Mucosa of gallbladder (tissue), 1 donor: ENCODE data around the gene C14orf93. TPM values are rescaled to one million over a fixed set of nuclear protein-coding genes. Genes with fewer than 3 reads are reported as not detected.
A peak's percentile ranks its signal among the peaks of the same experiment; 100 is the strongest.

ENCODE experiments used
- DNase-seq: peaks from one replicate; pipeline ENCODE4 v3.0.0-alpha.2; 2020; ENCODE audit warnings: low spot score
- total RNA-seq: library from RNA; stranded (reverse); gene quantifications from one replicate; pipeline ENCODE4 v1.2.1, GENCODE V29; 2021
- donor health status: DM: no; HTN: no; CAD: no.

The C14orf93 gene
- 13.9 TPM for total RNA-seq

DNA sequence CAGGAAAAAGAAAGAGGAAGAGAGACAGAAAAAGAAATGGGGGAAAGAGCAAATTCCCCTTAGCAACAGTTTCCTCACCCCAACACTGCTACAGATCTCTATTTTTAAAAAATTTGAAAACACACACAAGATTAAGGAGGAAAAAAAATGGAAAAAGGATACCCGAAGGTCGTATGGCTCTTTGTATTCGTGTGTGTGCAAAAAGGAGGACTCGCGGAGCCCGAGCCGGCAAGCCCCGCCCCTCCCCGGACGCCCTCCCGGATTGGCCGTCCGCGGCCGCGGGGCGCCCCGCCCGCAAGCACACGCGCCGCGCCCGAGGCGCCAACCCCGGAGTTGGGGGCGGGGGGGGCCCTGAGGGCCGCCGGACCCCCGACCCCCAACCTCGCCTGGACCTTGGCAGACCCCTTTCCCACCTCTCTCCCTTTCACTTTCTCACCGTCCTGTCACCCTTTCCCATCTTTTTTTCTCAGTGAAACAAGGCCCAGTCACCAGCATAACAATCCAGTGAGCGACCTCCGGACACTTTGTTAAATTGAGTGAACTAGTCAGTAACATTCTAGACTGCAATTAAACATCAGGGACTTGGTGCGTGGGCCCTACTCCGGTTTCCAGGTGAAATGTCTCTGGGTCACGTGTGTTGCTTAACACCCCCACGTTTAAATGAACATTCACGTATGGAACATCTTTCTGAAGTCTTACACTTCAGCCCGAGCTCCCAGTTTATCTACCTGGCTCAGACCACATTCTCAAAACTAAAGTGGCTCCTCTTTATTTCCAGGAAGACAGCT is at the start of gene C14orf93:
Gene C14orf93 (minus strand): TSS at position 205 of the 788 bp plus-strand sequence. CDS start 11,120 bp downstream, outside the sequence.
- peak; percentile 83 for DNase-seq

DNA sequence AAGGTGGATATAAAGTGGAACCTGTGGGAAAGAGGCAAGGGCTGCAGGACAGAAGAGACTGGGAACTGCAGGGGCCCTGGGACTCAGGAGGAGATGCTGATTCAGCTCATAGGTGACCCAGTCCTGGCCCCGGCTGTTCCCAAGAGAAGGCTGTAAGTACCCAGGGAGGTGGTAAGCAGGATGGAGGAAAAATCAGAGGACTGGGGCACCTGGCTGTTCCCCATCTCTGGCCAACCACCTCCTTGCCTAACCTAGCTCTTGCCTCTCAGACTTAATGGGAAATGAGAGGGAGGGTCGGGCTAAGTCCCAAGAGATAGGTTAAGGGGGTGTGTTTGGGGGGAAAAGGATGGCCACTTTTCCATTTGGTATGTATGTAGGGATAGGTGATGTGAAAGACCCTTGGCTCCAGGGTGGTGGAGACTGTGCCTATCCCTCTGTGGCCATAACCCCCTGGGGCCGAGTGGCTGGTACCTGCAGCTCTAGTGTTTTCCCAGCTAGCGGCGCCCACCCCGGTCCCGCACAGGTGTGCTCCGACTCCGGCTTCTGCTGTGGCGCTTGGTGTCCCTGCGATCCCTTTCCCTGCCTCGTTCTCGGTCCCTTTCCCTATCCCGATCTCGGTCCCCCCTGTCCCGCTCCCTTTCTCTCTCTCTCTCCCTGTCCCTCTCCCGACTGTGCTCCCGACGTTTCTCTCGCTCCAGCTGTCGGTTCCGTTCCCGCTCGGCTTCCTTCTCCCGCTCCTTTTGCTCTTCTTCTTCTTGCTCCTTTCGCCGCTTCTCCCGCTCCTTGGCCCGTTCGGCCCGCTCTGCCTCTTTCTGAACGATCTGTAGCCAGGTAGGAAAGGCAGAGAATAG is 48.9 kb upstream of the C14orf93 start:
- no peak for DNase-seq

DNA sequence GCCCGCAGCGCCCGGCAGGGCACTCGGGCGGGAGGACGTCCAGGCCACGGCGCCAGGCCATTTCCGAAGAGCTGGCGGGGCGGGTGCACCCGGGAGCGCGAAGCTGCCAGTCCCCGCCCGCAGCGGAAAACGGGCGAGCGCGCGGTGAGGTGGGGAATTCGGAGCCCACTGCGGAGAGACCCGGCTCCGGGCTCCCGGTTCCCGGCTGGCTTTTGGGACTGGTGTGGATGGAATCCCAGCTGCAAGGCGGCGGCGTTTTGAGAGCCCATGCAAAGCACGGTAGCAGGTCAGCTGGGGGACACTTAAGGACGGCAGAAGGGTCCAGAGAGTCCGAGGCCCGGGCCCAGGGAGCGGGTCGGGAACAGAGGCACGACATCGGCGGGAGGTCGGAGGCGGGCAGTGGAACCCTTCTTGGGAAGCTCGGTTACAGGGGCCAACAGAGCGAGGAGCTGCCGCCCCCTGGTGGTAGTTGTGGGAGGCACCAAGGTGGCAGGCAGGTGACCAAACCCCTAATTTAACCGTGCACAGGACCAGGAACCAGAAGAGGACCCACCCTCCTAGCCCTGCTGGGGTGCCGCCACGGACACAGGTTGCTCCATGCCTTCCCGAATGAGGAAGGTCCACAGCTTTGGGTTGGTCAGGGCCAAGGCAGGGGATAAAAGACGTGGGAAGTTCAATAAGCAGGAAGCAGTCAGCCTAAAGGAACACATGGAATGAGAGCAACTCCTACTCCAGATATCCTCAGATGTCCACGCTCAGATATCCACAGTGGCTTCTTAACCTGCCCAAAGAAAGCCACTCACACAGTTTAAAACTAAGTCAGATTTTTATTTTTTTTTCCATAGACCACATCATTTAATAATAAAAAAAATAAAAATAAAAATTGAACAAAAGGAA is 48.1 kb upstream of the C14orf93 start:
- DNase-seq = peak; percentile 90

DNA sequence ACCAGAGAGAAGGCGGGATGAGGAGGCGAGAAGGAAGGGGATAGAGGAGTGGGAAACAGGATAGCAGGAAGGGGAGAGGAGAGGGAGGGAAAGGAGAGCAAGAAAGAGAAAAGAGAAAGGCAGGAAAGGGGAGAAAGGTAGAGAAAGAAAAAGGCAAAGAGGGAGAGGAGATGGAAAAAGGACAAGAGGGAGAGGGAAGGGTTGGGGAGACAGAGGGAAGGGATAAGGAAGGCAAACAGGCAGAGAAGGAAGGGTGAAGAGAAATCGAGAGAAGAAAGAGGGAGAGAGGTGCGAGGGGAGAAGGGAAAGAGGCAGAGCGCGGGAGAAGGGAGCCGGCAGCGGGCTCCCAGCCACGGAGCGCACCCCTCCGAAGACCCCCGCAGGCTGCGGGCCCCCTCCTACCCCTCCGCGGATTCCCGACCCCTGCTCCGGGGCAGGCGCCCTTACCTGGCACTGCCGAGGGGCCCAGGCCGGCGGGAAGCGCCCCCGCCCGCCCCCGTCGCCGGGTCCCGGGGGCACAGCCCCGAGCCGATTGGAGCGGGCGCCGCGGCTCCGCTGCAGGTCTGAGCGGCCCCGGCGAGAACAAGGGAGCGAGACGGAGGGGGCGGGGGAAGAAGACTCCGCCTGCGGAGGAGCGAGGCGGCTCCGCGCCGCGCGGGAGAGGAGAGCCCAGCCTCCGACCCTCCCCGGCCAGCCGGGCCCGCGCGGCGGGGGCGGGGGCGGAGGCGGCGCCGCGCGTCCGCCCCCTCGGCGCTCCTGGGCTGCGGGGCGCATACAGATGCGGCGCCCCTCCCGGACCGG is 47.2 kb upstream of the C14orf93 start, which contains the start of gene CDH24:
Gene CDH24 (minus strand): TSS at position 565 of the 801 bp plus-strand sequence. CDS start 1,787 bp downstream, outside the sequence.
- peak; percentile 74 for DNase-seq

DNA sequence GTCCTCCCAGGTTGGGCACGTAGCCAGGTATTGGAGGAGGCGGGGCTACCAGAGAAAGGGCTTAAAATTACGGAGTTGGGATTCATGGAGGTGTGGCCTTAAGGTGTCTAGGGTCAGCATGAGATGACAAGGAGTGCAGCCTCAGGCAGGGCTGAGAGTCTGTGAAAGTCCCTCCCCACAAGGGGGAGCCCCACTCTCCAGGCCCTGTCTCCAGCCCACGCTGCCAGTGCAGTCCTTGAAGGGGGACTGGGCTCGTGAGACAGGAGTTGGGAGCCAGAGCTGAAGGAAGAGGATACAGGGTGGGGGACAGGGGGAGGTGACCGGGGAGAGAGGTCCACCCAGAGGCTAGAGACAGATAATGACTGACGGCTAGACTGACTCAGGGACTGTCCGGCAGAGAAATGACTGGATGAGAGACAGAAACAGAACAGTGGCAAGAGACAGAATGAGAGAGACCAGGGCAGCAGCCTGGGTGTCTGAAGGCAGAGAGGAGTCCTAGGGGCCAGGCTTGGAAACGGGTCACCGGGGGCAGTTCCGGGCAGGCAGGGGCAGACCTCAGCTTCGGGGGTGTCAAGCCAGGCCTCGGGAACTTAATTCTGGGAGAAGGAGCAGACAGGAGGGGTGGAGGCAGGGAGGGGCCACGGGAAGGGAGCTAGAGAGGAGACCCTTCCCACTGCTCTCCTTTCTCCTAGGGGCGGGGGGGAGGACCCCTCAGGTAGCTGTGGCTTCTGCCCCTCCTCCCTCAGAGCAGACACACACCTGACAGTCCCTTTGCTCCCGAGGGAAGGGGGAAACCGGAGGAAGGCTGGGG is 46.4 kb upstream of the C14orf93 start:
- DNase-seq = peak; percentile 61

DNA sequence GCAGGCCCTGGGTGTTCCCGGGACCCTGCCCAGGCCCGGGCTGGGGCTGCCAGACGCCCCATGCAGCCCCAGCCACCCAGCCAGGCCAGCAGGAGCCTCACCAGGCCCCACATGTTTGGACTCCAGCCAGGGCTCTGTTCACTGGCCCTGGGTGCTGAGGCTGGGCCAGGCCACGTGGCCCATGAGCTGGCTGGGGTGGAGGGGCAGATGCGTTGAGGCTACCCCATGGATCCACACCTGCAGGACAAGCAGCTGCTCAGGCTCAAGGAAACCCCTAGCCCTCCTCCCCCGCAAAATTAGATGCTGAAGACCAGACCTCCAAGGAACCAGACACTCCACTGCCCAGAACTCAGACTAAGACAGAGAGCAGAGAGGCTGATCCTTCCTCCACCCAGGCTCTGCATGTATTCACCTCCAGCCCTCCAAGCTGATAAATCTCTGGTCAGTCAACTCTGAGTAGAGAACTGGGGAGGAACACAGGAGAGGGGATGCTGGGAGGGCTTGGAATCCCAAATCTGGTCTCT is 45.7 kb upstream of the C14orf93 start:
- no peak for DNase-seq

GRCh38 chr14:23055147-23055550 is 45.2 kb upstream of the C14orf93 start:
- no peak for DNase-seq

GRCh38 chr14:23054000-23054811 is 44.3 kb upstream of the C14orf93 start:
- DNase-seq = no peak

DNA sequence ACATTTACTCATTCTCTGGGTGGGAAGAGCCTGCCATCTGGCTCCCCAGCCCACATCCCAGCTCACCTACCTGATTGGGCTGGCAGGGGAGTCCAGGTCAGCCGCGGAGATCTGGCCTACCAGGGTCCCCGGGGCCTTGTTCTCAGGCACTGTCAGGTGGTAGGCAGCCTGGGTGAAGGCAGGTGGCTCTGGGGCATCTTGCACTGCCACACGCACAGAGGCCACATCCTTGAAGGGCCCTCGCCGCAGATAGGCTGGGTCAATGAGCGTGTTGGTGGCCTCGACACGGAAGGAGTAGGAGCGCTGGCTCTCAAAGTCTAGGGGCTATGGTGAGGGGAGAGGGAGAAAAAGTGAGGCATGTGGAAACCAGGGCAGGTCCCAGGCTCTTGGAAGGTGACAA is 43.5 kb upstream of the C14orf93 start:
- no peak for DNase-seq

DNA sequence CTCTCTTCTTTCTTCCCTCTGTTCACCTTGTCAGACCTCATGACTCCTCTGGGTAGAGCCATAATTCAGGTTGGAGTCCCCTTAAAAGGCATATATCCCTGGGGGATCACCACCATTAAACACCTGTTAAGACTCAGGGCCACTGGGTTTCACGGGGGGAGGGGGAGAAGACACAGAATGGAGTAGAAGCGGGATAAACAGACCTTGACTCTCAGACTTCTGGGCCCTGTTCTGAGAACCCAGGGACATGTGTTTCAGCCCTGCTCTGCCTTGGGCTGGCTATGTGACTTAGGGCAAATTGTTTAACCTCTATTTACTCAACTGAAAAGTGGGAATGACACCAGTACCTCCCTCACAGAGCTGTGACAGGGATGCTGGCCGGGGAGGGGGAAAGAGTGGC is 42.7 kb upstream of the C14orf93 start:
- DNase-seq = no peak

GRCh38 chr14:23052182-23052623 is 42.3 kb upstream of the C14orf93 start:
- DNase-seq = no peak

DNA sequence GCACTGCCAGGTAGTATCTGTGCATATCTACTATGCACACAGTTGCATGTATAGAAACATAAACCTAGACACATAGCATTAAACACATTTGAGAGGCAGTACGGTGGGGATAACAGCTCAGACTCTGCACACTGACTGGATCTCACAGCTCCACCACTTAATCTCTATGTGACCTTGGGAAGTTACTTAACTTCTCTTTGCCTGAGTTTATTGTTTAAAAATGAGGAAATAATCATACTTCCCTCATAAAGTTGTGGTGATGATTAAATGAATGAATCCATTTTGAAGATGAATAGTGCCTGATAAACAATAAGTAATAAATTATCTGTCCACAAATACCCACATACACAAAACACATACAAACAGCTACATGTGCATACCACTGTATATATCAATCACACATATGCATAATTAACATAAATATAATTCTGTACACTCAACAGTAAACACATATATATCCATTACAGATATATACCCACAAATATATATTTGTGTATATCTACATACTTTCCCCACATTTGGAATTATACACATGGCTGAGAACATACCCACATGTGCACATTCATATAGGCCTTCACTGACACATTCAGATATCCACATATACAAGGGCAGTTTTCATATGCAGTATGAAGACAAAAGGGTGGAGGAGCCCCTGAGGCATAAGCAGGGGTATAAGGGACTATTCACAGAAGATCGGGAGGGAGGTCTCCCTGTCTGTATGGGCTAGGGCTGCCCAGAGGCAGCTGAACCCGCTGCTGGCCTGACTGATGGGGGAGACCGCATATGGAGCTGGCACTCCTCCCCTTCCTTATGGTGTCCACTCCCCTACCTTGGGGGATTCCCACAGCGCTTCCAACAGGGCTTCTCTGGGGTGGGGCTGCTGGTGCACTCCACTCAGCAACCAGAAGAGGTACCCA is 41.5 kb upstream of the C14orf93 start:
- DNase-seq = no peak

- no peak for DNase-seq
Measured at GRCh38 chr14:23049011-23049410, 39.1 kb upstream of the C14orf93 start.

GRCh38 chr14:23047751-23048693 is 38.1 kb upstream of the C14orf93 start:
- DNase-seq = no peak

DNA sequence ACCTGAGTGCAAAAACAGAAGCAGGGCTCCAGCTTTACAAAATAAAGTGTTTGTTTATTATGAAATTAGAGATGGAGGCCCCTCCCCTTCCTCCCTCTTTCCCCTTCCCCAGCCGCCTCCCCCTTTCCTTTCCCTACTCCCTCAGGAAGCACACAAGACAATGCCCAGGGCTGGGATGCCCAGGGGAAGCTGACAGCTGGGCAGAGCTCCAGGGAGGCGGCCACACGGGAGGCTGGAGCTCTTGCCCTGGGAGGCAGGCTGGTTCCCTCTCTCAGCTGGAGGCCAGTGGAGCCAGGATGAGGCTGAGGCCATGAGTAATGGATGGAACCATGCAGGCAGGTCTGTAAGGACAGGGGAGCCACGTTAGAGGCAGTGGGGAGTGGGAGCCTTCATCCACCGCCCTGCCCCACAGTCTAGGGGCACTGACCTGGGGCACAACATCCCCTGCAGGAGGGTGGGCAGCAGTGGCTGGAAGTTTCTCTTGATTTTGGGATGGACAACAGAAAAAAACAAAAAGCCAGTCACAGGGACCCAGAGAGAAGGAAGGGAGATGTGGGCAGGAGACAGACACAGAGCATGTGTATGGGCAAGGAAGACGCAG is 37.2 kb upstream of the C14orf93 start:
- no peak for DNase-seq
